CD4-positive, alpha-beta T cell treated with Interleukin-15 for 1 hour (primary cell): ENCODE measurements around the gene WNT5A.

Experiments
- DNase-seq: peaks from one replicate; pipeline ENCODE4 v3.0.0-alpha.2; 2020

The WNT5A gene

GRCh38 chr3:55486857-55487380 is at the start of gene WNT5A:
Gene WNT5A, minus strand, starts transcription at chr3:55487306. Its CDS starts 321 bp downstream, at chr3:55486985.
- no peak for DNase-seq

DNA sequence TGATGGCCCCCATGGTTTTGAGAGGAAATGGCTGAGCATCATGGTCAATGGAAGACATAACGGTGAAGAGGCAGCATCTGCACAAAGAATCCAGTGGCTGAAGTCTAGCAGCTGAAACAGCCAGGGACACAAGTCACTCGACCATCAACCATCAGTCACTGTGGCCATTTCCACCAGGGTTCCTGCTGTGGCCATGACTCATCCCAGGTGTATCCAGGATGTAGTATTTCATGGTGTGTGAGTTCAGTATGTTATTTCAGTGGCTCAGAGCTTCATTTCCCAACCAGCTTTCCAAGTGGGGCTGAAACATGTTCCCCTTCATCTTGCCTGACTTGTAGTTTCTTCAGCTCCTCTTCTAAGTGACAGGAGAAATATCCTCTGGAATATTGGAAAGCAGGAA is 47.8 kb upstream of the WNT5A start:
- no peak for DNase-seq

GRCh38 chr3:55532806-55533205 is 45.7 kb upstream of the WNT5A start:
- DNase-seq: no peak

GRCh38 chr3:55531321-55531720 is 44.2 kb upstream of the WNT5A start:
- no peak for DNase-seq

- DNase-seq: no peak
Measured at GRCh38 chr3:55527361-55527760, 40.3 kb upstream of the WNT5A start.

DNA sequence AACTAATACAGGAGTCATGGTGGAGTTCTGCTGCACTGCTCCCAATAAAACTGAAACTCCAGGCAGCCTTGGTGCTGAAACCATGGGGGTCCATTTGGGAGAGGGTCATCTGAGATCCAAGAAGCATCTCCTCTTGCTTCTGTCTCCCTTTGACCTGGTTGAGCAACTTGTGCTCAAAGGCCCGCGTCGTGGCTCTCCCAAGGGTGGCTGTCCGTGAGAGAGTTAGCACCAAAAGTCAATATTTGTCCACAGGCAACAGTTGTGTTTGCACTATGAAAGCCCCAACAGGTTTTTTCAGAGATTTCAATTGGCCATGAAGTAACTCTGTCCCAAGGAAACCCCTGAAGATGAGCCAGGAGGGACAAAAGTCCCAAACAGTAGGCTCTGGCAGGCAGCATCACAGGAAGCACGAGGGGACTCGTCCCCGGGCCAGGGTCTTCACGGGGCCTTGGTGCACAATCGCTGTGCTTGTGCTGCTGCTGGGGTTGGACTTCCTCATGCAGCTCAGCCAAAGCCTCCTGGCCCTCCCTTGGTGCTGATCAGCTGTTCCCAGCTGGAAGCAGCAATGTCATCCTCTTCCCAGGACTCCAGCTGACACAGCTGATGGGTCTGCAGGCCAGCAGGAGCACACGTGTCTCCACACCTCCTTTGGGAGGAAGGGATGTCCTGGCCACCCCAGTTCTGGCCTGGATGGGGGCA is 39.4 kb upstream of the WNT5A start:
- no peak for DNase-seq

GRCh38 chr3:55525436-55525835 is 38.3 kb upstream of the WNT5A start:
- DNase-seq: no peak

- no peak for DNase-seq
Measured at GRCh38 chr3:55524565-55525244, 37.6 kb upstream of the WNT5A start.

DNA sequence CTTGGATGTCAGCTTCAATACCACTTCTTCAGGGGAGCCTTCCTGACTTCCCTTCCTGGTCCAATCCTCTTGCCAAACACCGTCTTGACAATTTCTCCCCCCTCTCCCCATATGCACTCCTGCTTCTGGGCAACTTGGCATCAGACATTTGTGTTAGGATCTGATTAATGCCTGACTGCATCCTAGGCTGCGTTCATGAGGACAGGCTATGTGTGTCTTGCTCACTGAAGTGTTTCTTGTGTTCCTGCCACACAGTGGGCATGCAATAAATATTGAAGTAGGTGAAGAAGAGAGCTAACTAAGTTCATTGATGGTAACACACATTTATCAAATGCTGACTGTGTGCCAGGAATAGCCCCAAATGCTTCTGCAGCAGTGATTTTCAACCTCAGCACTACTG is 36.4 kb upstream of the WNT5A start:
- no peak for DNase-seq

DNA sequence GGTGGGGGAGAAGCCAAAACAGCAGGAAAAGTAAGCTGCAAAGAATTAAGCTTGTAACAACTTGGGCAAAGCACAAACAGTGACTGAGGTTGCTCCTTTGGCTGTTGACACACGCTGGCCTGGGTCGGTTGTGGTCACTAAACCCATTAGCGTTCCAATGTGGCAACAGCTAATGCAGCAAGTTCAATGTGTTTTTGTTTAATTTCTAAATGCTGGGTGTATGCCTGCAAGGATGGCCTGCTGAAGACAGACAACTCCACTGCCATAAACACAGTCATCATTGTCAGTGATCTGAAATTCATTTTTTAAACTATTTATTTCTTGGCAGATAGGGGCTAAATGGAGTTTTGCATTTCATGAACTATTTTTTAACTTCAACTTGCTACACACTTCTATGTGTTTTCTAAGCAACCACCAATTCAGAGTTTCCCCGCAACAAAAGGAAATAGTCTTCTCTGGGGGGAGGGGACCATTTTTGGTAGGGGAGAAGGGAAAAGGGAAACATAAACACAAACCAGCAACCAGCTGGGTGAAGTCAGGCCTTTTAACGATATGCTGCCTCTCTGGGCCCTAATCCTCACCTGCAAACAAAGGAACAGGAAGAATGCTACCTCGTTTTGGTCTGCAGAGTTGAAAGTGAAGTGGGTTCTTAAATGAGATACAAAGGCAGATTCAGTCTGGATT is 34.8 kb upstream of the WNT5A start:
- DNase-seq: no peak

GRCh38 chr3:55521064-55521737 is 34.1 kb upstream of the WNT5A start:
- no peak for DNase-seq

DNA sequence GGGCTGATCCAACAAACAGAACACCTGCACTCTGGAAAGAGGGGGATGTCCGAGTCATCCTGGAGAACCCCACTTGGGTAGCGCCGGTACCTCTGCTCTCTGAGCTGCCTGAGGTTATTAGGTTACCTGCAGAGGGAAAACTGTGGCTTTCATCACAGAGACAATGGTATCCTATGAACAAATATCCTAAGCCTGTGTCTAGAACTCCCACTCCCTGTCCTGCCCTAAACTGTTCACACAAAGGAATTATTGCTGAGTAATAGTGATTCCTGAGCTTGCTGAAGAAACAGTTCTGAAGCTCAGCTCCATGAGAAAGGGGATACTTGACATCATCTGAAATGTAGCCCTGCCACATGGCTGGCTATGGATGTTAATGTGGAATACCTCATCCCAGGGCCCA is 31.9 kb upstream of the WNT5A start:
- DNase-seq: no peak

DNA sequence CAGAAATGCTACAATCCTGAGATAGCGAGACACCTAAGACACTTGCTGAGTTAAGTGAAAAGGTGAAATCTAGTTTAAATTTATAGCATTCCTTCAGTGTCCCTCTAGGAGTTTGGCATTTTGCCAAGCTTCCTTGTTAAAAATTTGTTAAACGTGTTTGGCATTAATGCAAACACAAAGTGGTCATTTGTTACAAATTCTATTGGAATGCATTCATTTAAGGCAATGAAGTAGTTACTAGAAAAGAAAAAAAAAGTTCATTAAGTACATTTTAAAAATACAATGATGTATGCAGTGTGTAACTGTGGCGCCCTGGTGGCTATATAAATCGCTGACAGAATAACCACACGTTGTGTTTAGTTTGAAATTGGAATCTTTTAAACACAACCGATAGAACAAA is 31.3 kb upstream of the WNT5A start:
- DNase-seq: no peak

GRCh38 chr3:55516392-55517030 is 29.4 kb upstream of the WNT5A start:
- DNase-seq: no peak

DNA sequence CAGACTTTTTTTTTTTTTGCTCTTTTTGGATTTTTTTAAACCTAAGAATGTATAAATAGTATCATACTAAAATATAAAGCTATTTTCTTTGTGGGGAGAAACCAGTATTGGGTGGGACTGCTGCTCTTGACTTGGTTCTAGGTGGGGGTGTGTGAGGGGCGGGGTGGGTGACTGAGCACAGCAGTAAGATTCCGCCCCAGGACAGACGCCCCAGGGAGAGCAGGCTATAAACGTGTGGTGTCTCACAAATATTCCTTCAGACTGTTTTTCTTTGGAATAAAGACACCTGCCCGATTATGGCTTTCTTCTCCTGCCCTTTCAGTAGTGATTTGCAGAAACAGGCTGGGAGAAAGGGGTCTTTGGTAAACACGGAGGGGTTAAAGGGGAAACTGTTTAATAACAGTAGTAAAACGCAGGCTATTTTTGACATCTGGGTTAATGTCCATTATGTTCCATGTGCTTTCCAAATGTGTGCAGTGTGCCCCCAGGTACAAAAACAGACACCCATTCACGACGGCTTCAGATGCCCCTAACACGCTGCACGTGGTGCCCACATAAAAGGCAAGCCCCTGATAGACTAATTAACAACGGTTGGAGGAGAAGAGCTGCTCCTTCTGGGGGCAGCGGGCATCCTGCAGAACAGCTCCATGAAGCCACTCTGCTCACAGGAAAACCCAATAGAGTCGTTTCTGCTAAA is 28.6 kb upstream of the WNT5A start:
- no peak for DNase-seq

GRCh38 chr3:55514962-55515361 is 27.9 kb upstream of the WNT5A start:
- DNase-seq: no peak

- DNase-seq: no peak
Measured at GRCh38 chr3:55512571-55513343, 25.7 kb upstream of the WNT5A start.

- DNase-seq: no peak
Measured at GRCh38 chr3:55511895-55512570, 24.9 kb upstream of the WNT5A start.

GRCh38 chr3:55508335-55508734 is 21.2 kb upstream of the WNT5A start:
- DNase-seq: no peak

DNA sequence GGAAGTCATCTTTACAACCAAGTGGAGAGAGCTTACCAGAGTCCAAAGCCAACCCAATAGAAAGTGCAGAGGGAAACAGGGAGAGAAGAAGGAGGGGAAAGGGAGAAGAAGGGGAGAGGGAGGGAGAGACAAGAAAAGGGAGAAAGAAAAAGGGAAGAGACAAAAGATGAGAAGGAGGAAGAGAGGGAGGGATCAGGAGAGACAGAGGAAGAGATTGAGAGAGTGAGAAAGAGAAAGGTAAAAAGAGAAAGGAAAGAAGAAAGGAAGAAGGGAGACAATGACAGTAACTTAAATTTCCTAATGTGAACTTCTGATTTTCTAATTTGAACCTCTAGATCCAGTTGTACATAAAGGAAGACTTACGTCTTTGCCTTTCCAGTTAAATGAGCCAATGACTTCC is 20.7 kb upstream of the WNT5A start:
- DNase-seq: no peak

DNA sequence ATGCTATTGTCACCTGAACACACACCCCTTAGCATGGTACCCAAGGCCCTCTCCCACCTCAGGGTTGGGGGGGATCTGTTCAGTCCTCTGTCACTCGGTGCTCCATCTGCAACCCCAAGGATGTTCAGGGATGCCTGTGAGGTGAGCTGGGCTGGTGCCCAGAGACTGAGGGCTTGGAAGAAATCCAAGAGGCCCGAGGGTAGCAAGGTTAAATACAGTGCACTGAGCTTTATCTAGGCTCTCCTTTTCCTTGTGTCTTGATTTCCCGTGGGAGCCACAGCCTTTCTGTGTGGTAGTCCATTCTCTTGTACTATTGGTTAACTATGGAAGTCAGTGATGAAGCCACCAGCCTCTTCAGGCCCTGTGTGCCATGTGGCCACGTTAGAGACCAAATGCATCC is 18.7 kb upstream of the WNT5A start:
- DNase-seq: no peak
